GM12875 (cell line): Measurements from ENCODE around the gene SLC1A4.

Experiments
- H3K4me3 ChIP-seq: one replicate; pipeline ENCODE4 v1.5.1; 2011; ENCODE audit warnings: low read depth, low read length, control low read depth
- CTCF ChIP-seq: IDR thresholded peaks from 2 replicates; pipeline ENCODE4 v1.5.1; 2011; ENCODE audit warnings: low read depth, mild to moderate bottlenecking, control low read depth, inconsistent platforms, low read length, moderate library complexity, borderline replicate concordance; ENCODE audit not compliant: insufficient read depth

The SLC1A4 gene

GRCh38 chr2:64976276-64976675 lies 12.9 kb upstream of the SLC1A4 start:
- no peak overlapping the region for H3K4me3 ChIP-seq
- TF ChIP-seq CTCF: no peak

- TF ChIP-seq CTCF: 0 out of 2 replicates have a peak, but pooled peaks have one; percentile 19
- no peak overlapping the region for H3K4me3 ChIP-seq
Measured at GRCh38 chr2:64978514-64979268, 10.5 kb upstream of the SLC1A4 start.

- no peak for TF ChIP-seq CTCF
Measured at GRCh38 chr2:64979744-64980143, 9.5 kb upstream of the SLC1A4 start.

GRCh38 chr2:64980183-64980582 lies 9.0 kb upstream of the SLC1A4 start:
- no peak overlapping the region for H3K4me3 ChIP-seq
- no peak for TF ChIP-seq CTCF

More at GRCh38 chr2:64979744-64980143, 9.5 kb upstream of the SLC1A4 start:
- H3K4me3 ChIP-seq: no peak overlapping the region

GRCh38 chr2:64982311-64982857 lies 6.8 kb upstream of the SLC1A4 start:
- H3K4me3 ChIP-seq: no peak overlapping the region
- no peak for TF ChIP-seq CTCF

GRCh38 chr2:64982932-64983331 lies 6.3 kb upstream of the SLC1A4 start:
- no peak for TF ChIP-seq CTCF

GRCh38 chr2:64985447-64985846 lies 3.8 kb upstream of the SLC1A4 start:
- TF ChIP-seq CTCF: no peak
- no peak overlapping the region for H3K4me3 ChIP-seq

More at GRCh38 chr2:64982932-64983331, 6.3 kb upstream of the SLC1A4 start:
- H3K4me3 ChIP-seq: no peak overlapping the region
